Choroid plexus epithelial cell (primary cell): Measurements from ENCODE around the gene CFAP77.

ENCODE experiments used
- DNase-seq: peaks from one replicate; pipeline ENCODE4 v3.0.0-alpha.2; 2010; ENCODE audit warnings: low read depth
- H3K4me3 ChIP-seq: 2 replicates; pipeline ENCODE4 v1.5.1; 2011; ENCODE audit warnings: low read depth, mild to moderate bottlenecking, control low read depth, low read length, moderate library complexity
- CTCF ChIP-seq: conservative IDR thresholded peaks from 2 replicates; pipeline ENCODE4 v1.5.1; 2011; ENCODE audit warnings: low read depth, mild to moderate bottlenecking, control low read depth, inconsistent platforms, low read length, moderate library complexity

The CFAP77 gene

GRCh38 chr9:132391449-132391848 lies 18.6 kb upstream of the CFAP77 start:
- no peak for TF ChIP-seq CTCF
- no peak for DNase-seq
- no peak overlapping the region for H3K4me3 ChIP-seq

GRCh38 chr9:132395560-132395959 lies 14.5 kb upstream of the CFAP77 start:
- DNase-seq, result no peak
- no peak overlapping the region for H3K4me3 ChIP-seq
- TF ChIP-seq CTCF, result no peak

- no peak for TF ChIP-seq CTCF
- no peak overlapping the region for H3K4me3 ChIP-seq
- DNase-seq, result no peak
These were observed 8.2 kb upstream of the CFAP77 start for GRCh38 chr9:132401824-132402223.

GRCh38 chr9:132404228-132404881 lies 5.7 kb upstream of the CFAP77 start:
- no peak for DNase-seq
- H3K4me3 ChIP-seq, result no peak overlapping the region
- no peak for TF ChIP-seq CTCF

- no peak for TF ChIP-seq CTCF
- DNase-seq, result peak; percentile 92
- H3K4me3 ChIP-seq, result peak within 1 kb of the TSS; percentile 84
These were observed 3.4 kb upstream of the CFAP77 start, which contains the start of gene TTF1 for GRCh38 chr9:132406554-132407122. Gene TTF1, minus strand, starts transcription at chr9:132406840. Its CDS starts 4,019 bp downstream, at chr9:132402821.

- TF ChIP-seq CTCF, result no peak
- no peak for DNase-seq
- no peak overlapping the region for H3K4me3 ChIP-seq
These were observed 2.8 kb upstream of the CFAP77 start for GRCh38 chr9:132407196-132407595.

- no peak for TF ChIP-seq CTCF
- no peak for DNase-seq
These were observed 1.5 kb upstream of the CFAP77 start for GRCh38 chr9:132408521-132408920.

More at GRCh38 chr9:132408521-132408920, 1.5 kb upstream of the CFAP77 start:
- no peak overlapping the region for H3K4me3 ChIP-seq
